Measurements from ENCODE around the gene FAM186B.

DNA sequence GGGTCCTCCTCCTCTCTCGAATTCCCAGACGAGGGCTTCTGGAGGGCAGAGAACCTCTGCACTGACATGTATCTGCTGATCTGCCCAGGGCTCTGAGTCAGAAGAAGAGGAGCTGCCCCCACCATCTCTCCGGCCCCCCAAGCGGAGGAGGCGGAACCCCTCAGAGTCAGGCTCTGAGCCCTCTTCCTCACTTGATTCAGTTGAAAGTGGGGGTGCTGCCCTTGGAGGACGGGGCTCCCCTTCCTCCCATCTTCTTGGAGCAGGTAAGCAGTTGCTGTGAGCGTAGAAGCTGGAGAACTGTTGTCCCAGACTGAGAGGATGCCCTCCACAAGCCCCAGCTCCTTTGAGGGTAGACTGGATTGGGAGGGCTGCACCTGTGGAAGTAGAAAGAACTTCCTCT is 37.7 kb upstream of the FAM186B start:
- TF ChIP-seq, protein P1, sequence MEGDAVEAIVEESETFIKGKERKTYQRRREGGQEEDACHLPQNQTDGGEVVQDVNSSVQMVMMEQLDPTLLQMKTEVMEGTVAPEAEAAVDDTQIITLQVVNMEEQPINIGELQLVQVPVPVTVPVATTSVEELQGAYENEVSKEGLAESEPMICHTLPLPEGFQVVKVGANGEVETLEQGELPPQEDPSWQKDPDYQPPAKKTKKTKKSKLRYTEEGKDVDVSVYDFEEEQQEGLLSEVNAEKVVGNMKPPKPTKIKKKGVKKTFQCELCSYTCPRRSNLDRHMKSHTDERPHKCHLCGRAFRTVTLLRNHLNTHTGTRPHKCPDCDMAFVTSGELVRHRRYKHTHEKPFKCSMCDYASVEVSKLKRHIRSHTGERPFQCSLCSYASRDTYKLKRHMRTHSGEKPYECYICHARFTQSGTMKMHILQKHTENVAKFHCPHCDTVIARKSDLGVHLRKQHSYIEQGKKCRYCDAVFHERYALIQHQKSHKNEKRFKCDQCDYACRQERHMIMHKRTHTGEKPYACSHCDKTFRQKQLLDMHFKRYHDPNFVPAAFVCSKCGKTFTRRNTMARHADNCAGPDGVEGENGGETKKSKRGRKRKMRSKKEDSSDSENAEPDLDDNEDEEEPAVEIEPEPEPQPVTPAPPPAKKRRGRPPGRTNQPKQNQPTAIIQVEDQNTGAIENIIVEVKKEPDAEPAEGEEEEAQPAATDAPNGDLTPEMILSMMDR (IDR thresholded peaks at IDR 0.05), result no peak
- TF ChIP-seq POLR2A (IDR thresholded peaks at IDR 0.05), result no peak
- no peak for TF ChIP-seq EP300 (IDR thresholded peaks at IDR 0.05)
